OCI-LY3 (cell line): Measurements from ENCODE around the gene MIGA2.

Source experiments
- H2AFZ ChIP-seq: fragments of 200-600, 300-600 bp; shearing (Covaris generic); 2 replicates; pipeline ENCODE4 v1.6.0; 2014; ENCODE audit warnings: antibody characterized with exemption, low read depth, low read length
- H3K27ac ChIP-seq: fragments of 200-600, 300-600 bp; sonication (generic); 2 replicates; pipeline ENCODE4 v1.5.1; 2014; ENCODE audit warnings: mild to moderate bottlenecking, low read length, moderate library complexity, mixed read lengths
- H3K27me3 ChIP-seq: fragments of 200-600, 300-600 bp; sonication (generic); 2 replicates; pipeline ENCODE4 v1.6.1; 2014; ENCODE audit warnings: low read depth, low read length, mixed read lengths
- H3K36me3 ChIP-seq: fragments of 200-600, 300-600 bp; sonication (generic); replicated peaks from 2 replicates; pipeline ENCODE3; 2014; ENCODE audit warnings: low read depth, low read length, mixed read lengths
- H3K4me1 ChIP-seq: fragments of 300-600, 200-600 bp; sonication (generic); 2 replicates; pipeline ENCODE4 v1.6.1; 2014; ENCODE audit warnings: low read length, mixed read lengths
- H3K4me2 ChIP-seq: fragments of 200-600, 300-600 bp; sonication (generic); 2 replicates; pipeline ENCODE4 v1.6.1; 2014; ENCODE audit warnings: low read length, mixed read lengths
- H3K4me3 ChIP-seq: fragments of 300-600, 200-600 bp; sonication (generic); 2 replicates; pipeline ENCODE4 v1.5.1; 2014; ENCODE audit warnings: antibody characterized with exemption, mild to moderate bottlenecking, low read length, moderate library complexity
- H3K79me2 ChIP-seq: fragments of 300-600, 200-600 bp; shearing (Covaris generic); 2 replicates; pipeline ENCODE4 v1.6.1; 2014; ENCODE audit warnings: mild to moderate bottlenecking, low read length, mixed read lengths
- H3K9ac ChIP-seq: fragments of 300-600, 200-600 bp; shearing (Covaris generic); 2 replicates; pipeline ENCODE4 v1.6.0; 2014; ENCODE audit warnings: mild to moderate bottlenecking, low read length, moderate library complexity
- H3K9me3 ChIP-seq: fragments of 200-600, 300-600 bp; shearing (Covaris generic); 2 replicates; pipeline ENCODE4 v1.6.1; 2014; ENCODE audit warnings: low read length, mixed read lengths; ENCODE audit not compliant: insufficient read depth
- H4K20me1 ChIP-seq: fragments of 200-600, 300-600 bp; sonication (generic); 2 replicates; pipeline ENCODE4 v1.6.1; 2016; ENCODE audit warnings: low read length, mixed read lengths; ENCODE audit not compliant: insufficient read depth
- CTCF ChIP-seq: fragments of 200-600, 300-600 bp; sonication (generic); IDR thresholded peaks from 2 replicates; pipeline ENCODE4 v1.5.1; 2014; ENCODE audit warnings: antibody characterized with exemption, low read length, low read depth
- EZH2phosphoT487 ChIP-seq: fragments of 200-600 bp; shearing (Covaris generic); IDR thresholded peaks from 2 replicates; pipeline ENCODE4 v1.6.1; 2018; ENCODE audit warnings: antibody characterized with exemption, mixed run types, low read depth

Gene MIGA2

GRCh38 chr9:128995791-128996190 is 40.6 kb upstream of the MIGA2 start:
- H3K36me3 ChIP-seq, result peaks cover 51% of the 10 kb centered on the region
- H3K9ac ChIP-seq, result no peak overlapping the region
- no peak overlapping the region for H3K4me2 ChIP-seq
- no peaks in the 10 kb centered on the region for H3K27me3 ChIP-seq
- no peaks in the 10 kb centered on the region for H3K79me2 ChIP-seq
- no peak for TF ChIP-seq EZH2phosphoT487
- TF ChIP-seq CTCF, result no peak
- H4K20me1 ChIP-seq, result no peaks in the 10 kb centered on the region
- H3K9me3 ChIP-seq, result no peaks in the 10 kb centered on the region
- H3K4me1 ChIP-seq, result no peaks in the 10 kb centered on the region
- H3K27ac ChIP-seq, result no peak overlapping the region
- no peak overlapping the region for H2AFZ ChIP-seq
- no peak overlapping the region for H3K4me3 ChIP-seq

GRCh38 chr9:128998462-128998861 is 38.0 kb upstream of the MIGA2 start:
- H4K20me1 ChIP-seq, result no peaks in the 10 kb centered on the region
- H3K27ac ChIP-seq, result no peak overlapping the region
- H3K4me1 ChIP-seq, result no peaks in the 10 kb centered on the region
- TF ChIP-seq CTCF, result no peak
- no peak for TF ChIP-seq EZH2phosphoT487
- peaks cover 63% of the 10 kb centered on the region for H3K36me3 ChIP-seq
- H2AFZ ChIP-seq, result no peak overlapping the region
- H3K79me2 ChIP-seq, result no peaks in the 10 kb centered on the region
- no peak overlapping the region for H3K4me2 ChIP-seq
- H3K27me3 ChIP-seq, result no peaks in the 10 kb centered on the region
- H3K9me3 ChIP-seq, result no peaks in the 10 kb centered on the region
- no peak overlapping the region for H3K9ac ChIP-seq
- no peak overlapping the region for H3K4me3 ChIP-seq

DNA sequence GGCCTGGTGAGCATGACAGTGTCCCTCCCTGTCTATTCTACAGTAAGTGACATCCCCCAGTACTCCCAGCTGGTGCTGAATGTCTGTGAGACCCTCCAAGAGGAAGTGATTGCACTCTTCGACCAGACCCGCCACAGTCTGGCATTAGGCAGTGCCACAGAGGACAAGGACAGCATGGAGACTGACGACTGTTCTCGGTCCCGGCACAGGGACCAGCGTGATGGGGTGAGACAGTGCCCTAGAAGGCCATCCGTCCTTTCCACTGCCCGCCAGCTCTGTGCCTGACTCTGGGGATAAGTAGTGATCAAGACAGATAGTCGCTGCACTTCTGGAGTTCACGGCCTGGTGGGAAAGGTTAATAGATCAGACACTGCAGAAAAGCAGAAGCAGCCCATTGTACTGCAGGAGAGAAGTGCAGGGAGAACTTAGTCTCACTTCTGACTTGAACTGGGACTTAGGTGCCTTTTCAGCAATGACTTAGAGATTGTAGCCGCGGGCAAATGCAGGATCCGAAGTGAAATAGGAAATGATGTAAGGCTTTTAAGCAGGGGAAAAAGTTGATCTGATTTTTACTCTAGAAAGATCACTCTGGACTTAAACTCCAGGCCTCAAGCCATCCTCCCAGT is 36.7 kb upstream of the MIGA2 start:
- Histone ChIP-seq H3K4me3 (no peak overlapping the region), H3K27ac (0 out of 2 replicates have a peak overlapping the region, but pooled peaks have one; percentile 2), H2AFZ (no peak overlapping the region), H3K4me1 (no peaks in the 10 kb centered on the region), H4K20me1 (no peaks in the 10 kb centered on the region), H3K79me2 (no peaks in the 10 kb centered on the region), H3K27me3 (no peaks in the 10 kb centered on the region), H3K36me3 (peaks cover 57% of the 10 kb centered on the region), H3K4me2 (no peak overlapping the region), H3K9ac (no peak overlapping the region), H3K9me3 (no peaks in the 10 kb centered on the region)
- no peak for TF ChIP-seq EZH2phosphoT487
- TF ChIP-seq CTCF, result no peak

- Histone ChIP-seq H3K27ac (no peak overlapping the region), H4K20me1 (no peaks in the 10 kb centered on the region), H3K36me3 (peaks cover 57% of the 10 kb centered on the region), H3K4me2 (no peak overlapping the region), H3K9me3 (no peaks in the 10 kb centered on the region), H2AFZ (no peak overlapping the region), H3K27me3 (no peaks in the 10 kb centered on the region), H3K4me3 (no peak overlapping the region), H3K79me2 (no peaks in the 10 kb centered on the region), H3K9ac (no peak overlapping the region), H3K4me1 (no peaks in the 10 kb centered on the region)
- TF ChIP-seq CTCF (no peak), EZH2phosphoT487 (no peak)
Measured at GRCh38 chr9:129001504-129002325, 34.7 kb upstream of the MIGA2 start.
